Putamen (tissue), 1 donor: ENCODE results near the gene SHROOM4.

ENCODE experiments used
- DNase-seq: peaks from one replicate; pipeline ENCODE4 v3.0.0-alpha.2; 2016; ENCODE audit warnings: low spot score

Gene SHROOM4

GRCh38 chrX:50707955-50708699 lies 105.9 kb downstream of the SHROOM4 start:
- DNase-seq, result no peak

- no peak for DNase-seq
These were observed 106.6 kb downstream of the SHROOM4 start for GRCh38 chrX:50707405-50707804.

- no peak for DNase-seq
These were observed 109.0 kb downstream of the SHROOM4 start for GRCh38 chrX:50705042-50705441.

- DNase-seq, result no peak
These were observed 109.6 kb downstream of the SHROOM4 start for GRCh38 chrX:50704360-50704759.

GRCh38 chrX:50700921-50701320 lies 113.1 kb downstream of the SHROOM4 start:
- no peak for DNase-seq

GRCh38 chrX:50698944-50699343 lies 115.0 kb downstream of the SHROOM4 start:
- no peak for DNase-seq

GRCh38 chrX:50697691-50698090 lies 116.3 kb downstream of the SHROOM4 start:
- no peak for DNase-seq

- peak; percentile 8 for DNase-seq
These were observed 122.2 kb downstream of the SHROOM4 start for GRCh38 chrX:50691820-50692219.

GRCh38 chrX:50684871-50685270 lies 129.1 kb downstream of the SHROOM4 start:
- no peak for DNase-seq

GRCh38 chrX:50680990-50681389 lies 133.0 kb downstream of the SHROOM4 start:
- DNase-seq, result no peak

- no peak for DNase-seq
These were observed 136.2 kb downstream of the SHROOM4 start for GRCh38 chrX:50677789-50678188.

- no peak for DNase-seq
These were observed 142.3 kb downstream of the SHROOM4 start for GRCh38 chrX:50671661-50672060.

GRCh38 chrX:50668860-50669259 lies 145.1 kb downstream of the SHROOM4 start:
- DNase-seq, result no peak

- no peak for DNase-seq
These were observed 165.8 kb downstream of the SHROOM4 start for GRCh38 chrX:50648156-50648555.

- DNase-seq, result no peak
These were observed 169.5 kb downstream of the SHROOM4 start for GRCh38 chrX:50644496-50644895.

- no peak for DNase-seq
These were observed 170.4 kb downstream of the SHROOM4 start for GRCh38 chrX:50643525-50644137.

GRCh38 chrX:50638123-50638522 lies 175.9 kb downstream of the SHROOM4 start:
- DNase-seq, result no peak

- no peak for DNase-seq
These were observed 178.1 kb downstream of the SHROOM4 start for GRCh38 chrX:50635817-50636365.

- no peak for DNase-seq
These were observed 178.8 kb downstream of the SHROOM4 start for GRCh38 chrX:50635162-50635561.

- no peak for DNase-seq
These were observed 184.2 kb downstream of the SHROOM4 start for GRCh38 chrX:50629774-50630173.

- no peak for DNase-seq
These were observed 186.3 kb downstream of the SHROOM4 start for GRCh38 chrX:50627696-50628095.

- DNase-seq, result no peak
These were observed 187.6 kb downstream of the SHROOM4 start for GRCh38 chrX:50626432-50626831.

GRCh38 chrX:50622751-50623150 lies 191.2 kb downstream of the SHROOM4 start:
- no peak for DNase-seq
